Measurements from ENCODE around the gene PDE6D.
A peak's percentile ranks its signal among the peaks of the same experiment; 100 is the strongest.
"Not testable (repeated sequence)": the region's sequence is repeated elsewhere in the genome, so short reads cannot be mapped to it uniquely, and the experiment has no call there.

The PDE6D gene

DNA sequence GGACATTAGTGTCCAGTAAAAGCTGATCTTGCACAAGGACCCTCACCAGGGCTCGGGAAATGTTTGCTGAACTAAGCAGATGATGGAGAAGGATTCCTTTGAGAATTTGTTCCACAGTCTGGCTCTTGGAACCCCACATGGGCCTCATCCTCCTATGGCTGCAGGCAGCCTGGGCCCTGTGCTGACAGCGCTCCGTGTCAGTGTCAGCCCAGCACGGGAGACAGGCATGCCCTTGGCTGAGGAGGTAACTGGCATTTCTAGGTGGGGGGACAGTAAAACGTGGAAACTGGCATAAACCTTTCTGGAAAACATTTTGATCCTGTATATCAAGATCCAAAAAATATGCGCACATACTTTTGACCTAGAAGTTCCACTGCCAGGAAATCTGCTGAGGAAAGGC, 62.3 kb downstream of the PDE6D start:
- DNase-seq, result no peak

GRCh38 chr2:231717281-231718171, 63.6 kb downstream of the PDE6D start:
- DNase-seq, result peak; percentile 47

- DNase-seq, result no peak
Observed at GRCh38 chr2:231716666-231717280, 64.3 kb downstream of the PDE6D start.

DNA sequence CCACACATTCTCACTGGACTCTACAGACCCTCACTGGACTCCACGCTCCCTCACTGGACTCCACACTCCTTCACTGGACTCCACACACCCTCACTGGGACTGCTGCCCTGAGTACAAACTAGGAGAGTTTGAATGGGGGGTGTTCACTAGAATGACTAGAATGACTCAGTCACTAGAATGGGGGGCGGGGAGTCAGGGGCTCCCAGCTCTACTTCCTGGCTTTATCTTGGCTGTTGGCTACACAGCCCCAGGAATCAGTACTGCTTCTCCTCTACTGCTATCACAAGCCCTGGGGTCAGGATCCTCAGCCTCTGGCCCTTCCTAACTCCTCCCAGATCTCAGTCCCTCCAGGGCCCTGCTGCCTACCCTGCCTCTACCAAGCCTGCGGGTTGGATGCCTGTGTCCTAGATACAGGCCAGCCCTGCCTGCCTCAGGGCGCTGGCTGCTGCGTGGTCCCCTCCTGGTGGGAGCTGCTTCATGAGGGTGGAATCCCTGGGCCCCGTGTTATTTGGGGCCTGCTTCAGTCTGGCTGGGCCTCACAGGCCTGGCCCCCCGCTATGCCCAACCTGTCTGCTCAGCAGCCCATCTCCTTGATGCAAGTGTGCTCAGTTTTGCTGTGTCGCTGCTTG, 65.0 kb downstream of the PDE6D start:
- no peak for DNase-seq

GRCh38 chr2:231715499-231715837, 65.6 kb downstream of the PDE6D start:
- DNase-seq, result no peak

DNA sequence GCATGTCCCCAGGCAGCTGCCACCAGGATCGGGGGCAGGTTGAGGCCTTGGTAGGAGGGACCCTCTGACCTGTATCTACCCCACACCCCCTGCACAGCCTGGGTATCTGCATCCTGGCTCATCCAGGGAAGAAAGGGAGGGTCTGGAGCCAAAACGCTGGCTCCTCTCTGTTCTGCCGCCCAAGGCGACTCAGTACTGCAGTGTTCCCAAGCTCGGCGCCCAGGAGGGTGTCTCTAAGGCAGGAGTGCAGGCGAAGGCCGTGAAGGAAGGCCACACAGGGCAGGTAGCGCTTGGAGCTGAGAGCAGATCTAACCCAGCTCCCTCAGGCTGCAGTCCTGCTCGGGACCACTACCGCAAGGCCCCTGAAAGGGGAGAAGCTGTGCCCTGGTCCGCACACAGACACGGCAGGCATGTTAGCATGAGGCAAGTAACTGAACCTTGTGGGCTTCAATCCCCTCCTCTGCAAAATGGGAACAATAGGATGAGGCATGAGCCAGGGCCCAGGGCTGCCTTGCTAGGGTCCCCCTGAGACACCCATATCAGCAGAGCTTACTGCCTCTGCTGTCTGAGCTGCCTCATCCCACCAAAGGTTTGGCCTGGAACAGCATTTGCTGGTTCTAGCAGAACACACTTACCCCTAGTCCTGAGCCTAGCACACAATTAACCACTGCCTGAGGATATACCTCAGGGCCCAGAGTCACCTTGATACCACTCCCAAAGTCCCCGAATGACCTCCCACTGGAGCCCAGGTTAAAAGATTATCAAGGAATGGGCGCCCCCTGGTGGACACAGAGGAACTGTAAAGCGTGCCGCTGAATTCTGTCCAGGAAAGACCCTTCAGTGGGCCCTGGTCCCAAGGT, 66.2 kb downstream of the PDE6D start:
- peak; percentile 88 for DNase-seq

DNA sequence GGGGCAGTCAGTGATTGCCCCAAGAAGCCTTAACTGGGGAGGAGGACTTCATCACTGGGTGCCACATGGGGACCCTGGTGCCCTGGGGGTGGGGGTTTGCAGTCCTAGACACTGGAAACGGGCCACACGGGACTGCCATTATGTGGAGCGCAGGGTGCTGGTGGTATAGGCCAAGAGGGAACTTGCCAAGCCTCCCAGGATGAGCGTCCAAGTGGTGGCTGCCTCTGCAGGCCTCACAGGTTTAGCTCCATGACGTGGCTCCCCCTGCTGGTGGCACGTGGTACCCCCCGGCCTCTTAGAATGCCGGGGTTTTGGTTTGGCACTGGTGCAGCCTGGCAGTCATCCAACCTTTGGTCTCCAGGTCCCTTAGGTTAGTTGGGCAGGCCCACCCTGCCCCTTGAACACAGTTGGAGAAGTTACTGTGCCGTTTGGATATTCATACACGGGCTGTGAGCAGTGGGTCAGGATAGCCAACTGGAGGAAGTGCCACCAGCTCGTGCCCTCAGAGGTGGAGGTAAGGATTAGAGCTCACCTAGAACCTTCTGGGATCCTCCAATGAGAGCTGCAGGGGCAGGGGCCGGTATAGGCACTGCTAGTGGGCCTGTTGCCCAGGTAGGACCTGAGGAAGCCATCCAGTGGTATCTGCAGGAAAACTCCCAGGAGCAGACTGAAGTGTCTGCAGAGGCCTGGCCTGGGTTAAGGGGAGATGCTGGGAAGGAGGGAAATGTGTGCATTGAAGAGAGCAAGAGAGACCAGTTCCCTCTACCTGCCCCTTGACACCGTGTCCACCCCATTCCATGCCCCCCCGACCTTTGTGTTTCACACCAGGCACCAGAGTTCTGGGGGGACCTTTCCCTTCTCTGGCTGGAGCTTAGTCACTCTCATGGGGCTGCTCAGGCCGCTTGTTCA, 67.1 kb downstream of the PDE6D start:
- peak; percentile 94 for DNase-seq

- DNase-seq, result not testable (repeated sequence)
Observed at GRCh38 chr2:231713406-231713729, 67.7 kb downstream of the PDE6D start.

DNA sequence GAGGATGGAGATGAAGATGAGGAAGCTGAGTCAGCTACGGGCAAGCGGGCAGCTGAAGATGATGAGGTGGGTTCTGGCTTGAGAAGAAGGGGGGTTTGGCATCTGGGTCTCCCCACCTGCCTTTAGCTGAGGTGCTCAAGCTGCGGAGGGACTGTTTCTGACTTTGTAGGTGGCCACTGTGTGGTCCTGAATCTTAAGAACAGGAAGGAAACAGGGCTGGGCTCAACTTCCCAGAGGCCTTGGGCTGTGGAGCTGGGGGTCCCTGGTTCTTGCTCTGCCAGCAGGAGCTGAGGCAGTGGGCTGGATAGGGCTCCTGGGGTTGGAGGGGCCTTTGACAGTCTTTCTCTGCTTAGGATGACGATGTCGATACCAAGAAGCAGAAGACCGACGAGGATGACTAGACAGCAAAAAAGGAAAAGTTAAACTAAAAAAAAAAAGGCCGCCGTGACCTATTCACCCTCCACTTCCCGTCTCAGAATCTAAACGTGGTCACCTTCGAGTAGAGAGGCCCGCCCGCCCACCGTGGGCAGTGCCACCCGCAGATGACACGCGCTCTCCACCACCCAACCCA, 68.5 kb downstream of the PDE6D start:
- peak; percentile 38 for DNase-seq

GRCh38 chr2:231711677-231712450, 69.2 kb downstream of the PDE6D start:
- no peak for DNase-seq

GRCh38 chr2:231710799-231711676, 70.0 kb downstream of the PDE6D start:
- DNase-seq, result no peak

DNA sequence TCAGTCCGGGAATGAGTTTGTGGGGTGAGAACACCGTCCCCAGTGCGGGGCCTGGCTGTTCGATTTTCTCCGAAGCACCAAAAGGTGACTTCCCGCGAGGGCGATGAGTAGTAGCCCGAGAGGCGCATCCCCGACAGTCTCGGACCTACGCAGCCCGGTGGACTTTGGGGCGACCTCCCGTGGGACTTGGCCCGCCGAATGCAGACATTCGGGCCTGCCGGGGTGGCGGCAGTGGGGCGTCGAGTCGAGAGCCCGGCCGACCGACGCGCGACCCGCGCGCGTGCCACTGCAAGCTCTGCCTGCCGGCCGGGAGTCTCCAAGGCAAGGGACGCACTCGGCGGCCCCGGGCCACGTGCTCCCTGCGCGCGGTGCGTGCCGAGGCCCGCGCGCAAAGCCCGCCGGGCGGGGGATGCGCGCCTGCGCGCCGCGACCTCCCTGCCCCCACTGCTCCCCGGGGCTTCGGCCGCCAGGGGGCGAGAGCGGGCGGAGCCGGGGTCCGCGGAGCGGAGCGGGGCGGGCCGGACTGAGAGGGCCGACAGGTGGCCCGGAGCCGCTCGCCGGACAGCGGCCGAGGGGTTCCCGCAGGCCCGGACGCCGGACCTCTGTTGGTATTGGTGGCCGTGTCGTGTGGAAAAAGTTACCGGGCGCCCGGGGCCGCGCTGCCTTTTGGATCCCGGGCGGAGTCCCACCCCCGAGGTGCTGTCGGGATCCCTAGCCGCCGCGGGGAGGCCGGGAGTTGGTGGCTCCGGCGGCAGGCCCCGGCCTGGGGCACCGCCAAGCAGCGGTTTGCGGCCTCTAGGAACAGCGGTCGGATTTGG, 70.9 kb downstream of the PDE6D start:
- DNase-seq, result peak; percentile 91

- no peak for DNase-seq
Observed at GRCh38 chr2:231709636-231709980, 71.5 kb downstream of the PDE6D start.

DNA sequence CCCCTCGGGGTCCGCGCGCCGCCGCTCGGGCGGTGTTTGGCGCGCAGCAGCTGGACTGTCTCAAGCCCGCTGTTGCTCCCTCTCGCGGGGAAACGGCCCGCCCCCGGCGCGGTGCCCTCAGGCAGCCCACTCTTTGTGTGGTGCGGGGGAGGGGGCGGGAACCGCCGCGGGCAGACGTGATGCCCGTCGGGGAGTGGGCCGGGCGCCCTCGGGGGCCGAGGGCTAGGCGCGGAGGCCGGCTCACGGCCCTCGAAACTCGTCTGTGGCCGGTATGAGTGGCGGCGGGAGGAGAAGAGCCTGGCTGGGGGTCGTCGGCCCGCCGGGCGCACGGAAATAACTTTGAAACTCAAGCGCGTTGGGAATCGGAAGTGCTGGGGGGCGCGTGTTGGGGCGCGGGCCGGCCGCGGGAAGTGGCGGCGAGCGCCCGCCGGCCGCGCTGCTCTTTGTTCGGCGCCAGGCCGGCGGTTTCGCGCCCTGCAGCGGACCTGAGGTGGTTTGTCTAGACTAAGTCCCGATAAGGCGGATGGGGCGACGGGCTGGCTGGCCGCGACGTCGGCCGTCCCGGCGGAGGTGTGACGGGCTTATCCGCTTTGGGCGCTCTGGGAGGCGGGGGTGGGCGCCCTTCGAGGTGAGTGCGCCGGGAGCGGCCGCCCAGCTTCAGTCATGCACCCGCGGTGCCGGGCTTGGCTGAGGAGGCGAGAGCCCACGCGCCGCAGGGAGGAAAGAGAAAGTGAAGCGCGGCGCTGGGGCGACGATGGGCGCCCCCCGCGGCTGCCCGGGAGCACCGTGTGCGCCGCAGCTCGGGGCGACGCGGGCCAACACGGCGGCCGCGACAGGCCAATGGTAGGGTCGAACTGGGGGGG, 72.1 kb downstream of the PDE6D start:
- peak; percentile 61 for DNase-seq

DNA sequence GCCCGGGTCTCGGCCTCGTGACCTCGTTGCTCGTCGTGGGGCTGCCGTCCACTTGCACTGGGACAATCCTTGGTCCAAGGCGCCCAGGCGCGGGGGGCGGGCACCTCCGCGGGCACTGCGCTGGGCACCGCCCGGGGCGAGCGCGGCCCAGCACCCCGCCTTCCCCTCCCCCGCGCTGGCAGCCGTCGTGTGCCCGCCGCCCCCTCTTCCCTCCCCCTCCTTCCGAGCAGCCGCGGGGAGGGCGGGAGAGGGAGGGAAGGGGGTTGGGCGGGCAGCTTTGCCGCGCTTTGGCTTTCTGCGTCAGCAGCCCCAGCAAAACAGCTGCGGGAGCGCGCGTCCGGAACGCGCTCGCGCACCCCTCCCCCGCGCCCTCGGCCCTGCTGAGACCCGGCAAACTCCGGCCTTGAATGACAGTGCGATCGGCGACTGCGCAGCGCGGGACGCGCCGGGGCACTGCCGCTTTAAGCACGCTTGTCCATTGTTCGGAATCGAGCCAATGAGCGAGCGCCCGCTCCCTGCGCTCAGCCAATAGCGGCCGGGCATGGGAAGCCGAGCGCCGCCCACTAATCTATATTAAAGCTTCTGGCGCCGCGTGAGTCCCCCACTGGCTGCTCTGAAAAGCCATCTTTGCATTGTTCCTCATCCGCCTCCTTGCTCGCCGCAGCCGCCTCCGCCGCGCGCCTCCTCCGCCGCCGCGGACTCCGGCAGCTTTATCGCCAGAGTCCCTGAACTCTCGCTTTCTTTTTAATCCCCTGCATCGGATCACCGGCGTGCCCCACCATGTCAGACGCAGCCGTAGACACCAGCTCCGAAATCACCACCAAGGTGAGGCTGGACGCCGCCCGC, 72.9 kb downstream of the PDE6D start, which contains the start of gene PTMA:
Gene PTMA, plus strand, starts transcription at position 599 of the 846 bp plus-strand sequence. Its CDS starts 182 bp downstream, at position 781.
- DNase-seq, result peak; percentile 100

DNA sequence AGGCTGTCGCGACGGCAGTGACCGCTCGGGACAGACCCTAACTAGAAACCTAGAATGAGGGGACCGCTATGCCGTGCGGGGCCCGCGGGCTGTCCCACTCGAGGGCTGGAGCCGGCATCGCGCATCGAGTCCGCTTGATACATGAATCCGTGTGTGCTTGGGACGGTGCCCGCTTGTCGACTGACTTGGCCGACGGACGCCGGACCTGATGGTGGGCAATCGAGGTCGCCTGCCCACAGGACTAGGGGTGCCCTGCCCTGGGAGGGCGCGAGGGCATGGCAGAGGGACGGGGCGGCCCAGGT, 73.5 kb downstream of the PDE6D start:
- no peak for DNase-seq

All from activated CD4-positive, alpha-beta T cell treated with anti-CD3 and anti-CD28 coated beads, Interleukin-2, Interleukin-6, amounts not matched to agents 100 ng/mL and 50 ng/mL, durations not matched to agents 16 hours and 8 hours (primary cell).